NCI-H1694 treated with DMSO at 0.1 percent for 48 hours (cell line): ENCODE data around the gene MAGOHB.
"Not testable (repeated sequence)": the region's sequence is repeated elsewhere in the genome, so short reads cannot be mapped to it uniquely, and the experiment has no call there.

Experiments used
- DNase-seq: peaks from one replicate; lab custom pipeline; 2025; lab: John Stamatoyannopoulos, UW

The MAGOHB gene

DNA sequence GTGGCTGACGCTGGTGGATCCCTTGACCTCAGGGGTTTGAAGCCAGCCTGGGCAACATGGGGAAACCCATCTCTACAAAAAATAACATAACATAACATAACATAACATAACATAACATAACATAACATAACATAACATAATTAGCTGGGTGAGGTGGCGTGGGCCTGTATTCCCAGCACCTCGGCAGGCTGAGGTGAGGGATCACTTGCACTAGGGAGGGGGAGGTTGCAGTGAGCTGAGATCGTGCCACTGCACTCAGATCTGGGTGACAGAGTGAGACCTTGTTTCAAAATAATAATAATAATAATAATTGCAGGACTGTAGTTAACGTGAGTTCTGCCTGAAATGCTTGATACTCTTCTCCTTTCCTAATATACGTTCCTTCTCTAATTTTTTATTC is 1.3 kb downstream of the MAGOHB start:
- no peak for DNase-seq

DNA sequence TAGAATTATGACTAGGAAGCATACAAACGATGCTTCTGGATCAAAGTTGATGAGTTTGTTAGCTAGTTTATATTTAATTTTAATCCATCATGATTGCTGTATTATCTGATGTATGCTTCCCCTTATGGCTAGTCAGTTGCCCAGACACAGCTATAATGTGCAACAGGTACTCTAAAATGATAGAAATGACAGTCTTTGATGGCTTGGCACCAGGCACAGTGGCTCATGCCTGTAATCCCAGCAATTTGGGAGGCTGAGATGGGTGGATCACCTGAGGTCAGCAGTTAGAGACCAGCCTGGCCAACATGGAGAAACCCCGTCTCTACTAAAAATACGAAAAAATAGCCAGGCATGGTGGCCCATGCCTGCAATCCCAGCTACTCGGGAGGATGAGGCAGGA is 2.2 kb downstream of the MAGOHB start:
- not testable (repeated sequence) for DNase-seq

DNA sequence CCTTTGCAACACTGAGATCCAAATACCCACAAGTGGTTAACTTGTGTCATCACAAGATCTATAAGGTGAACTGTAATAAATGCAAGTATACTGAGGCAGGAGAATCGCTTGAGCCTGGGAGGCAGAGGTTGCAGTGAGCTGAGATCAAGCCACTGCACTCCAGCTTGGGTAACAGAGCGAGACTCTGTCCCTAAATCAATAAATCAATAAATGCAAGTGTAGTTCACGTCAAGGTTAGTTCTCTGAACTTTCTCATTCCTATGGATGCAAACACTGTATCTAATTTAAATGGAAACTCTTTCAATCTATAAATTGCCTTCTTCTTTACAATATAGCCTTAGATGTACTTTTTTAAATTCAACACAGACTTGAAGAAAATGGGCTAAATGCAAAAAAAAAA is 3.2 kb downstream of the MAGOHB start:
- no peak for DNase-seq

DNA sequence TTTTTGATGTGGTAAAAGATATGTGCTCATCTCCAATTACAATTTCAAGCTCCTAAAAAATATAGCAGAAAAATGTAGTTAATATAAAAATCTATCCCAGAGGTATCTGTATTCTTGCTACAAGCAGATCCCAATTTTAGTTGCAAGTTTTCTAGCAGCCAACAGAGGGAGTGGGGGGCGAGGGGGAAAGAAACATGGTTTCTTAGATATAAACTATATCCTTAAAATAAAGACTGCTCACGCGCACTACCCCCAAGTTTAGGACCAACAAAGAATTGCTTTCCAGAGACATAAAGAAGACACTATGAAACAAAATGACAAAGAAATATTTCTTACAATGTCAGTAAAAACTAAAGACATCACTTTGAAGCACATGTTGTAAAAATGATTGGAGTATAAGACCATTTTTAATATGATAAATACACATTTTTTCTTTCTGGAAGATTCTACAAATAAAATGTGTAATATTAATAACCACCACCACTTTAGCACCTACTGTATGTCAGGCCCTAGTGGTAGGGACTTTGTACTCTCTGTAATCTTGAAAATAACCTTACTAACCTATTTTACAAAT is 5.4 kb downstream of the MAGOHB start:
- DNase-seq: no peak

DNA sequence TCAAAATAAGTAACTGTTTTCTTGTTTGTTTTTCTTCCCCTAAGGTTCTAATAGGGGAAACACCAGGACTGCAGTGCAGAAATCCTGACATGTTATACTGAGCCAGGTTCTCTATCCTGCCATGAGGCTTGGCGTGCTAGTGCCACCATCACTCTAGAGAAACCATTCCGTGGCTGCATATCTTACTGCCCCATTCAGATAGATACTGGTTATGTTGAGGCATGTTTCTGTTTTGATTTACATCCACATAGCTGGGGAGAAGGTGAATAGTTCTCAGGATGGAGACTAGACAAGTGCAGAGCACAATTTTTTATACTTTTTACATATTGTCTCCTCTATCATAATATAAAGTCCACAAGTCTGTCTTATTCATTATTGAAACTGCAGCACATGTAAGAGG is 11.5 kb downstream of the MAGOHB start:
- DNase-seq: no peak

DNA sequence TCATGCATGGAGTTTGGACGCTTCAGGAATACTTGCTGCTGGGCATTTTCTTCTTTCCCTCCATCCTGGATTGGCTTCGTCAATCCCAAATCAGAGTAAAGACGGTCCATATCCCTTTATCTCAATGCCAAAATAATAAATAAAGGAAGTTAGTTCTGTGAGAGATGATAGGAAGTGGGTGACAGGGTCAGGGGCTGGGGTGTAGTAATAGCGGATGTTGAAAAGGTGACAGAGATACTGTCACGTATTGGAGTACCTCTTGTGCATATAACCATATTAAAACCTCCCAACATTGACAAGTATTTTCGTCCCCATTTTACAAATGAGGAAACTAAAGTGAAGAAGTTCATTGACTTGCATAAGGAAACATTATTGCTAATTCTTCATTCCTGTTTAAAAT is 12.4 kb downstream of the MAGOHB start:
- no peak for DNase-seq

DNA sequence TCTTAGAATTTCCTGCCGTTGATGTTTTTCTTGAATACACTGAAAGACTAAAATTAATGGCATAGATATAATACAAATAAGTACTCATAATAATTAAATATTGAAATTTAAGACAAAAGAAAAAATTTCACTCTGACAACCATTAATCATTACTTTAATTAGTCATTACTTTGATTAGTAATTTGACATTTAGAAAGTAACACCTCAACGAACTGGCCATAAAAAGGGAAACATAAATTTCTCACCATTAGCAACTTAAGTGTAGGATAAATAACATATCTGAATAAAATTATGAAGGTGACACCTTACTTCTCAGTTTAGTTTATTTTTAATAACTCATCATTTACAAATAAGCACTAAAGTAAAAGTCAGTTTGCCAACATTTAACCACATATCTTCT is 17.5 kb downstream of the MAGOHB start:
- no peak for DNase-seq

DNA sequence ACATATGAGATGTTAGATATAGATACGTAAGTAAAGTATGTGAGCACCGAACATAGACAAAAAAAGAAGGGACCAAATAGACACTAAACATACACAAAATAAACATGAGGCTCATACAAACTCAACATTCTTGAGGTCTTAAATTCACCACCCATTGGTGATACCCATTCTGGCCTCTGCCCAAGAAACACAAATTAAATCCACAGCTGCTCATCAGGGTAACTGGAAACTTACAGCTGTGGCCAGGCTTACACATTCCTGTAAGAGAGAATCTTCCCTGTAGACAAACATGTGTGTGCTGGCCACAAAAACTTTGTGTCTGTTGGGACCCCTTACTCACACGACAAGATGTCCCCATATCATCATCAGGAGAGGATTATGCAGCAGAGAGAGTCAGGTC is 22.4 kb downstream of the MAGOHB start:
- DNase-seq: no peak

DNA sequence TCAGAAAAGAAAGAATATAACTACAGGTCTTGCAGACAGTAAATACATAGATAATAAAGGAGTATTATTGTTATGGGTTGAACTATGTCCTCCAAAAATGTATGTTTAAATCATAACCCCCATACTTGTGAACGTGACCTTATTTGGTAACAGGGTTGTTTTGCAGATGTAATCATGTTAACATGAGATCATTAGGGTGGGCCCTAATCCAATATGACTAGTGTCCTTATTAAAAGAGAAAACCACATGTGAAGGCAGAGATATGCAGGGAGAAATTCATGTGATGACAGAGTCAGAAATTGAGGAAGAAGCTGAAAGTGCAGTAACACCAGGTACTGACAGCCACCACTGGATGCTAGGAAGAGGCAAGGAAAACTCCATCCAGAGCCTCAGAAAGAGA is 29.0 kb downstream of the MAGOHB start:
- DNase-seq: no peak

DNA sequence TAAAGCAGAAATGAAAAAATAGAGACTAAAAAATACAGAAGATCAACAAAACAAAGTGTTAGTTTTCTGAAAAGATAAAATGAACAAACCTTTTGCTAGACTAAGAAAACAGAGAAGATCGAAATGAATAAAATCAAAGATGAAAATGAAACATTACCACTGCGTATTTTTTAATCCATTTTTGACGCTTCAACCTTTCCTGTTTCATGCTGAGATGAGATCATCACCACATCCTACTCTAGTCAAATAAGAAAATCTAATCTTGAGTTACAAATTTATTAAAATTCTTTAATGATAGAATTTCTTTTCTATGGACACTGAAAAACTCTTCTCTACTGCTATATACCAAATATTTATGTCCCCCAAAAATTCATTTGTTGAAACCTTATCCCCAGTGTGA is 30.7 kb downstream of the MAGOHB start:
- DNase-seq: no peak

DNA sequence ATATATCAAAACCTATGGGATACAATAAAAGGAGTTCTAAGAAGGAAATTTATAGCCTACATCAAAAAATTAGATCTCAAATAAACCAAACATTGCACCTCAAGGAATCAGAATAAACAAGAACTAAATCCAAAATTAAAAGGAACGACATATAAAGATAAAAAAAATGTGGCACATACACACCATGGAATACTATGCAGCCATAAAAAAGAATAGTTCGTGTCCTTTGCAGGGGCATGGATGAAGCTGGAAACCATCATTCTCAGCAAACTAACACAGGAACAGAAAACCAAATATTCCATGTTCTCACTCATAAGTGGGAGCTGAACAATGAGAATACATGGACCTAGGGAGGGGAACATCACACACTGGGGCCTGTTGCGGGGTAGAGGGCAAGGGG is 31.3 kb downstream of the MAGOHB start:
- not testable (repeated sequence) for DNase-seq

DNA sequence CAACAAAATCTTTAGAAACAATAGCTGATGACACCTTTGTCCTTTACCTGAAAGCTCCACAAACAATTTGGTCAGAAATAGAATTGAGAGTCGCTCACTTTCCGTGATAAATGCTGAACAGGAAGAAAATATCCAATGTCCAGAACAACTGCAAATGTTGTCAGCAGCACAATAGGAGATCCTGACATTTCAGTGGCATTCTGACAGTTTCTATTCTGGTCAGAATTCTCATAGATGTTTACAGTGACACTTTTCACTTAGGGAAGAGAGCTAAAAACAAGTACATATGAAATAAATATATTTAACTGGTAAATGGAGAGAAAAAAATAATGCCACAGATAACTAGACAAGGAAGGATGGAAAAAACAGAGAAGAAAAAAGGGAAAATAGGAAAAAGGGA is 39.1 kb downstream of the MAGOHB start:
- DNase-seq: no peak

DNA sequence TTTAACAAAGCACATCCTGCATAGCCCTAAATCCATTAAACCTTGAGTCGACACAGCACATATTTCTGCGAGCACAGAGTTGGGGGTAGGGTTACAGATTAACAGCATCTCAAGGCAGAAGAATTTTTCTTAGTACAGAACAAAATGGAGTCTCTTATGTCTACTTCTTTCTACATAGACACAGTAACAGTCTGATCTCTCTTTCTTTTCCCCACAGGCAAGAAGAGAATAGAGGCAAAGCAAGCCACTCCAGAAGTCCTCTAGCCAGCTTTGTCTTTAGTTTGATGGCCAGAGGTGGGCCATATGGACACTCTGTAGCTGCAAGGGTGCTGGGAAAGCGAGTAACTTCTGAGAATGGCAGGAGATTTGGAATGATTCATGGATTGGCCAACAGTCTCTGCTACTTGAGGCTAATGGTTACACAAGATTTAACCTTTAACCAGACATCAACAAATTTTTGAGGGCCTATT is 41.4 kb downstream of the MAGOHB start:
- not testable (repeated sequence) for DNase-seq

DNA sequence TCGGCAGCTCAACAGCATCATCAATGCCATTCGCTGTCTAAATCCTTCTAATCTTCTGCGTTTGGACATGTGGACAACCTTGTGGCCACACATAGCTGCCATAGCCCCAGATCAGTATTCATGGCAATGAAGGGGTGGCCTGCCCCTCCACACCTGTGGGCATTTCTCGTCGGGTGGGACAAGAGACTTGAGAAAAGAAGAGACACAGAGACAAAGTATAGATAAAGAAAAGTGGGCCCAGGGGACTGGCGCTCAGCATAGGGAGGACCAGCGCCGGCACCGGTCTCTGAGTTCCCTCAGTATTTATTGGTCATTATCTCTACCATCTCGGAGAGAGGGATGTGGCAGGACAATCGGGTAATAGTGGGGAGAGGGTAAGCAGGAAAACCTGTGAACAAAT is 42.3 kb downstream of the MAGOHB start:
- DNase-seq: no peak

DNA sequence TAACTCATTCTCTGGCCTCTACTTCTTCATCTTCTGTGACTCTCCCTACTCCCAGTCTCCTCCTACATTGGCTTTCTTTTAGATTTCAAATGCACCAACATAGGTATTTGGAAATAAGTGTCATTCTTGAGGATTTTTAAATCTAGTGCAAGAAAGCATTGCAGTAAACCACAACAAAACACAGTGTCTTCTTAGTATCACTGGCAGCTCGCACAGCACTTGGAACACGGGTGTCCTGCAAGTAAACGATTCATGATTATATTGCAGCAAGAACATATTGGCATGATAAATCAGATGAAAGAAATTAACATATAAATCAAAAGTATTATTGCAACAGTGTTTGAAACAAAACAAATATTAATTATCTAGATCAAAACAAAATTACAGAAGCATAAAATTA is 45.6 kb downstream of the MAGOHB start:
- no peak for DNase-seq

DNA sequence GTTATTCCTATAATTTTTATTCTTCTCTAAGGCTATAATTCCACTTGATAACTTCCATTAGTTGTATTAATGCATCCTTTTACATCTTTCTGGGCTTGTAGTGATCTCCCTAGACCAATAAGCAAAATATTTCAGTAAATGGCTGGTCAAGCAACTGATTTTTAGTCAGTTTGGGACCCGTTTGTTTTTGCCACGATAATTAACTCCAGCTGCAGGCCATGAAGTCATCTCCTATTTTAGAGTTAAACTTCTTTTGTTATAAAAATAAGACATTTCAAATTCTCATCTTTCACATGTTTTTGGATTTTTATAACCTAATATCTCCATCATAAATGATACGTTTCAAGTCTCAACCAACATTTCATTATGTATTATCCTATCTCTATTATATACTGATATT is 49.4 kb downstream of the MAGOHB start:
- DNase-seq: no peak

DNA sequence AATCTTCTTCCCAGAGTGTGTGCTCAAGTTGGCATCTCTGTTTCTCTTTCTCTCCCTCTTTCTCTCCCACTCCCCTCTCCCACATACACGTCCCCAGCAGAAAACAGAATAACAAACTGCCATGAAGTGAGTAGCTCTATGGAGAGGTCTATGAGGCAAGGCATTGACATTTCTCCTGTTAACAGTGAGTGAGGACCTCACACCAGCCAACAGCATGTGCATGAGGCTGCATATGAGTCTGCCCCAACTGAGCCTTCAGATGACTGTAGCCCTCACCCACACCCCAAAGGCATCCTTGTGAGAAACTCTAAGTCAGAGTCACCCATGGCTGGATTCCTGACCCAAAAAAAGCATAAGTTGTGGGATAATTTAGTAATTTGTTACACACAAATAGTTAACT is 50.4 kb downstream of the MAGOHB start:
- DNase-seq: no peak

DNA sequence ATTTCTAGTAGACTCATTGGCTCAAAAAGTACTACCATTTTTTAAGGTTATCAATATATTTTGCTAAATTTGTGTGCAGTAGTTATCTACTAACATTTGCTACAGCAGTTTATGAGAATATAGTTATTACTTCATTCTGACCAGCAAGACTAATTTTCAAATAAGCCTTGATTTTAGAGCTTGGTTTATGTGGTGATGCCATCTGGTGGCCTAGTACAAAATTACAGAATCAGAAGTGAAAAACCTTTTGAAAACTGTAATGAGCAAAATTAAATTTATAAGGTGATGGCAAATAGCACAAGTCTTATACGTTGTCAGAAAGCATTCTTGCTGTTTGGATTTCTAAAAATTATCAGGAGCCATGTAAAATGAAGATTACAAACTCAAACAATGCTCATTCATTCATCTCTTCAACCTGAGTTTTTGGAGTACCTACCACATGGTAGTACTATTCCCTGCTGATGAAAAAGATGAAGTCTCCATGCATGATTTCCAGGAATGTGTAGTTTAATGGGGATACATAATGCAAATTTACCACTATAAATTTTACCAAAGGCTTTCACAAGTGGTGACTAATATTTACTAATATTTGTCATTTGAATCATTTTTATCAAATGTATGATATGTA is 51.0 kb downstream of the MAGOHB start:
- DNase-seq: peak; percentile 10

DNA sequence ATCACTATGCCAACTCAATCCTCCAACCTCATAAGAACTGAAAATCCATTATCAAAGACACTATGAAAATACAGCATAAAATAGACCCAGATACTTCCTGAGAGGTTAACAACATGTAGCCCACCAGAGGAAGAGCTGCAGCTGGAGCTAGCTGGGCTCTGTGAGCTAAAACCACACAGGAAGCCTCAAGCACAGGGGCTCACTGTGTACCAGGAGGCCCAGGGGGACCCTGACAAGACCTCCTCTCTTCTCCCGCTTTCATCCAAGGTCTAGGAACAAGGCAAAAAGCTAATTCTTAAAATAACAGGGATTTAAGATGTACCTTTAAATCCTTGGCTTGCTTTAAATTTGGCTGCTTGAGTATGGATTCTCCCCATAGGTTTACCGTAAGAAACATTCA is 54.2 kb downstream of the MAGOHB start:
- DNase-seq: no peak

DNA sequence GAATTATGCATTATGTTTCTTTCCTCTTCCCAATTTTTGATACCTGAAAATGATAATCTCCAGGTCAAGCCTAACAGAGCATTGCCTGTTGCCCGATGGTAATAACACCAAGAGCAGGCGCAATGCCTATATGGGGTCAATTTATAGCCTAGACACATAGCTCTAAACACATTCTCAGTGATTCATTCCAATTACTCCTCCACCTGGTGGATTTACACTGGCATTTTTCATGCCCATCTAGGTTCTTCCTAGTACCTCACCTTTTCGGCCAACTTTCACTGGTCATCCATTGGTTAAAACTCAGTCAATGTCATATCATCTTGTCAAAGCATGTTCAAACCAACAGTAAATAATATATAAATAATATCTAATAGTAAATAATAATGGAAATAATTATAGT is 54.6 kb downstream of the MAGOHB start:
- no peak for DNase-seq

DNA sequence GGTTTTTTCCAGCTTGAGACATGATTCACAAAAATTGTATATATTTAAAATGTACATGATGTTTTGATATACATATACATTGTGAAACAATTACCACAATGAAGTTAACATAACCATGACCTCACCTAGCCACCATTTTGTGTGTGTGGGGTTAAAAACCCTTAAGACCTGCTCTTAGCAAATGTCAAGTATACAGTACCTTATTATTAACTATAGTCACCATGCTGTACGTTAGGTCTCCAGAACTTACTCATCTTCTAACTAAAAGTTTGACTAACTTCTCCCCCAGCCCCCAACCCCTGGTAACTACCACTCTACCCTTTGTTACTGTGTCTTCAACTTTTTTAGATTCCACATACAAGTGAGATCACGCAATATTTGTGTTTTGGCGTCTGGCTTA is 55.1 kb downstream of the MAGOHB start:
- no peak for DNase-seq

DNA sequence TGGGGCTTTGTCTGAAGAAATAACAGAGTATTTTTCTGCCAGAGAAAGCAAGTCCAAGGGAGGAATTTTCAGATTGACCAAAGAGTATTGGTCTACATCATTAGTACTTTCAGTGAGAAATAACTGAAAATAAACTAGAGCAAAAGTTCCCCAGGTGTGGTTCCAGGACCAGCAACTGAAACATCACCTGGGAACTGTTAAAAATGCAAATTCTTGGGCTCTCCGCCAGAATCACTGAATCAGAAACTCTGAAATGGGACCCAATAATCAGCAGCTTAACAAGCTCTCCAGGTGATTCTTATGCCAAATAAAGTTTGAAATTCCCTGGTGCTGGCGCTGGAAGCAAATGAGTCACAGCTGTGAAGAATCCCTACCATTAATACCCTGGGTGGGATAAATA is 55.6 kb downstream of the MAGOHB start:
- DNase-seq: no peak

DNA sequence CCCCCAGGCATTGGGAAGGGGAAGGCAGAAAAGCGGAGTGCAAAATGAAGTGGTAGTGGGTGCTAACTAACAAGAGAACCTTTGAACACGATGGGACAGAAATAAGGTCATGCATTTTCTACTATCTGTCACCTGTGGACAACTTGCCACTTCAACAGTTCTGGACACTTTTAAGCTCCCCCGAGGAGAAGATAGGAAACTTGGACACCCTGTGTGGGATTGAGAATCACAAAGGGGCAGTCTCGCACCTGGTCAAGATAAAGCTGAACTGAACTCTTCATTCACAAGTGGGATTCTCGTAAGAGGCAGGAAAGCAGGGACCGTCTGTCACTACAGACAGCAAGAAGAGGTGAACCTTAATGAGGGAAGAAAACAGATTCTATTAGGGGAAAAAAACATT is 56.1 kb downstream of the MAGOHB start:
- DNase-seq: no peak

DNA sequence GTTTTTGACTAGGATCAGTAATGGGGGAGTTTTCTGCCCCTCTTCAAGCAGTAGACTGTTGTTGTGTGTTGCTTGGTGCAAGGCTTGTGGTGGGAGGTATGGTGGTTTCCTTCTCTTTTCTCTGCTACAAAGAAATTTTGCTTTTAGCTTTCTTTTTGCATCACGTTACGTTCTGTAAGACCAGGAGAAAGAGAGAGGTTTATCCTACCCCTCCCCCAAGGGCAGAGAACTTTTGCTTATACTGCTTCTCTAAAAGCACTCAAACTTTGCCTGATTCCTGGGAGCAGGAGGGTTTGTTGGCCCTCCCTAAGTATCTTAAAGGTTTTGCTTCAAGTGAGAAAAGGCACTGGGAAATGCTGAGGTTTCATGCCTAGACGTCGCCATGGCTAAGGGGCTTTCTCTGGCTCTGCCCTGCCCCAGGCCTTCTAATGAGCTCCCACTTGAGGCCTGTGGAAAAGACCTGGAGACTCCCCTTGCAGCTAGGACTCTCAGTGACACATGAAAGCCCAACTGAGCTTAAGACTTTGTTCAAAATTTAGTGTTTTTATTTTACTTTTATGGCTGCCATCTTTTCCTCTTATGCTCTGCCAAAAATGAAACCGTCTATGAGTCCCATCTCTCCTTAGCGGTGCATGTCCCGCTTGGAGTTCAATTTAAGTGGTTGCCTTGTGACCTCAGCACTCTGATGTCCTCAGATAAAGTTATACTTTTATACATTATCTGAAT is 58.5 kb downstream of the MAGOHB start:
- DNase-seq: no peak
